Kidney glomerular epithelial cell (primary cell): ENCODE data around the gene RAMP3.
"Not testable (repeated sequence)": the region's sequence is repeated elsewhere in the genome, so short reads cannot be mapped to it uniquely, and the experiment has no call there.

Experiments
- DNase-seq: peaks from one replicate; lab custom pipeline; 2025; lab: John Stamatoyannopoulos, UW

The RAMP3 gene

GRCh38 chr7:45157653-45158401, at the start of gene RAMP3:
RAMP3 (plus strand) TSS chr7:45157791; CDS start chr7:45157829, 38 bp downstream.
- no peak for DNase-seq

- DNase-seq, result no peak
Observed at GRCh38 chr7:45108863-45109262, 48.7 kb upstream of the RAMP3 start.

GRCh38 chr7:45111298-45112223, 46.0 kb upstream of the RAMP3 start, which contains the start of gene TBRG4:
TBRG4 (minus strand) TSS chr7:45111697; CDS start chr7:45109237, 2,460 bp downstream.
- DNase-seq, result peak; percentile 87

GRCh38 chr7:45112648-45113047, 44.9 kb upstream of the RAMP3 start:
- DNase-seq, result no peak

- not testable (repeated sequence) for DNase-seq
Observed at GRCh38 chr7:45114257-45114656, 43.3 kb upstream of the RAMP3 start.

GRCh38 chr7:45114926-45115325, 42.7 kb upstream of the RAMP3 start:
- no peak for DNase-seq

GRCh38 chr7:45116048-45116447, 41.5 kb upstream of the RAMP3 start:
- DNase-seq, result no peak

- DNase-seq, result no peak
Observed at GRCh38 chr7:45117582-45117981, 40.0 kb upstream of the RAMP3 start.

- no peak for DNase-seq
Observed at GRCh38 chr7:45118292-45118691, 39.3 kb upstream of the RAMP3 start.

- DNase-seq, result no peak
Observed at GRCh38 chr7:45118889-45119331, 38.7 kb upstream of the RAMP3 start.

GRCh38 chr7:45119550-45119949, 38.0 kb upstream of the RAMP3 start:
- DNase-seq, result no peak

GRCh38 chr7:45122975-45123860, 34.4 kb upstream of the RAMP3 start:
- DNase-seq, result no peak

- no peak for DNase-seq
Observed at GRCh38 chr7:45123913-45124710, 33.5 kb upstream of the RAMP3 start.

- no peak for DNase-seq
Observed at GRCh38 chr7:45125193-45125904, 32.2 kb upstream of the RAMP3 start.

GRCh38 chr7:45126201-45126600, 31.4 kb upstream of the RAMP3 start:
- DNase-seq, result no peak

GRCh38 chr7:45126920-45127319, 30.7 kb upstream of the RAMP3 start:
- no peak for DNase-seq

- DNase-seq, result no peak
Observed at GRCh38 chr7:45129181-45129800, 28.3 kb upstream of the RAMP3 start.

- DNase-seq, result no peak
Observed at GRCh38 chr7:45129906-45130305, 27.7 kb upstream of the RAMP3 start.

- DNase-seq, result no peak
Observed at GRCh38 chr7:45130910-45131309, 26.7 kb upstream of the RAMP3 start.

GRCh38 chr7:45131891-45132290, 25.7 kb upstream of the RAMP3 start:
- DNase-seq, result no peak
